H1 (cell line): ENCODE results near the gene LINC01488. TPM values are rescaled to one million over a fixed set of nuclear protein-coding genes. Genes with fewer than 3 reads are reported as not detected.
A peak's percentile ranks its signal among the peaks of the same experiment; 100 is the strongest.

ENCODE experiments used
- CEBPB ChIP-seq: IDR thresholded peaks from 2 replicates; pipeline ENCODE4 v1.6.1; 2012; ENCODE audit warnings: low read depth, low read length
- CTBP2 ChIP-seq: IDR thresholded peaks from 2 replicates; pipeline ENCODE4 v1.7.0; 2011; ENCODE audit warnings: borderline replicate concordance, mild to moderate bottlenecking, moderate library complexity, mixed read lengths, low read length; ENCODE audit not compliant: insufficient read depth, insufficient read length
- EP300 ChIP-seq, 2 experiments: IDR thresholded peaks; 1 replicate in 1 of 2; 2 replicates in 1 of 2; pipeline ENCODE4 v1.6.1; 2011 to 2012; ENCODE audit warnings: low read depth in 2 of 2, low read length in 2 of 2, mild to moderate bottlenecking in 2 of 2, borderline replicate concordance in 1 of 2, inconsistent platforms in 1 of 2, moderate library complexity in 1 of 2
- GABPA ChIP-seq: IDR thresholded peaks from 2 replicates; pipeline ENCODE4 v1.6.1; 2011; ENCODE audit warnings: mild to moderate bottlenecking, low read length, moderate library complexity, borderline replicate concordance; ENCODE audit not compliant: insufficient read depth
- JUND ChIP-seq: IDR thresholded peaks from 2 replicates; pipeline ENCODE4 v1.6.1; 2011; ENCODE audit warnings: mild to moderate bottlenecking, improper control_type of control experiment, low read length
- RNF2 ChIP-seq: fragments of 200-900, 300-1000 bp; sonication (generic); IDR thresholded peaks from 2 replicates; pipeline ENCODE4 v1.7.1; 2016; ENCODE audit warnings: borderline replicate concordance, low read depth, mild to moderate bottlenecking, antibody characterized with exemption, low read length; ENCODE audit not compliant: poor library complexity, severe bottlenecking; ENCODE audit errors: missing control alignments
- SP1 ChIP-seq: IDR thresholded peaks from 2 replicates; pipeline ENCODE4 v1.6.1; 2011; ENCODE audit warnings: low read depth, low read length
- polyA plus RNA-seq, 7 experiments: library from polyadenylated mRNA; depleted of rRNA in 3 of 7; stranded (reverse) in 5 of 7; unstranded in 2 of 7; fragments of >200 nt in 5 of 7; fragments of 200-250 nt in 2 of 7; gene quantifications; 1 replicate in 5 of 7; 2 replicates in 1 of 7; 4 replicates in 1 of 7; pipeline versions ENCODE4 v1.2.1 to v1.2.3, GENCODE V29; 2011 to 2013; ENCODE audit warnings: missing spikeins in 2 of 7, mixed read lengths in 2 of 7
- total RNA-seq: library from RNA; stranded (reverse); fragmentation: NEBNext Ultra II Directional; extraction: Animal tissue kit (Norgen Biotek cat#: 25700); gene quantifications from 2 replicates; pipeline ENCODE4 v1.2.1, GENCODE V29; 2021

The LINC01488 gene
- total and polyA plus RNA-seq, 2 of the 8 experiments (the other 6 are each of a cell fraction or from before 2014, with no cell fraction given): not detected

GRCh38 chr11:69444381-69445130 is 36.9 kb upstream of the LINC01488 start (continued):
- 0 out of 2 replicates have a peak, but pooled peaks have one; percentile 14 for TF ChIP-seq GABPA
- TF ChIP-seq RNF2: no peak
- TF ChIP-seq SP1: no peak
- peak; percentile 75 for TF ChIP-seq CEBPB
- no peak for TF ChIP-seq CTBP2
- TF ChIP-seq EP300 (IDR thresholded peaks at IDR 0.05; ENCODE audit: borderline replicate concordance in 1 of 2, low read depth in 2 of 2, low read length in 2 of 2): no peak
- no peak for TF ChIP-seq JUND
- TF ChIP-seq, all 59 proteins: peak for 7
